ENCODE measurements around the gene KIF19. TPM values are rescaled to one million over a fixed set of nuclear protein-coding genes. Genes with fewer than 3 reads are reported as not detected.

Gene KIF19
- total RNA-seq, 1 experiment from 2014 or later: 0.15 TPM

DNA sequence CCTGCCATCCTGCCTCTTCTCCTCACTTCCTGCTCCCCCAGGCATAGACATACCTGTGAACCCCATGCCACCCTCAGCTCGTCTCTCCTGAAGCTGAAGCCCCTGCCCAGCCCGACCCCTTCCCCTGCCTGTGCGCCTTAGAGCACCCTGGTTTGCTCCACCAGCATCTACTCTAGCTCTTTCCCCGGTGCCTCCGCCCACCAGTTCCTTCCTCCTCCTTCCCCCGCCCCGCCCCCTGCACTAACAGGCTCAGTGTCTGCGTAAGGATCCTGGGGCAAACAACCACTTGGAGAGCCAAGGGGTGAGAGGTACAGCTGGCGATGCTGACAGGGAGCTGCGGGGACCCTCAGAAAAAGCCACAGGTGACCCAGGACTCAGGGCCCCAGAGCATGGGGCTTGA lies 43.2 kb downstream of the KIF19 start:
- ChIA-PET RAD21 (ENCODE audit: low non-redundant PET in 1 of 2, low total read pairs in 2 of 2, uncharacterized antibody in 2 of 2, unreplicated experiment in 2 of 2) (interaction anchor here (0.9 to 2.1 kb wide), 3 partner anchors 10 to 87 kb away, joined by 3 to 13 read pairs (median 4); no protein-coding TSS in a partner anchor), POLR2A (interaction anchor here (1.2 to 2.1 kb wide), 2 partner anchors 12 to 88 kb away, joined by 3 to 7 read pairs; no protein-coding TSS in a partner anchor), CTCF (interaction anchor here (1.7 to 4.8 kb wide), 12 partner anchors 8 to 235 kb away, joined by 5 to 91 read pairs (median 14); partner anchors contain the start of genes BTBD17 and CD300LB)
- Histone ChIP-seq H3K79me2 (ENCODE audit: insufficient read depth, low read length) (no peaks in the 10 kb centered on the region), H3K27ac (ENCODE audit: low read depth, low read length) (no peak overlapping the region), H3K4me3 (replicated peaks in 1 of 2; ENCODE audit: low read depth in 1 of 2, low read length in 2 of 2) (no peak overlapping the region), H3K4me2 (ENCODE audit: low read length) (no peak overlapping the region), H3K4me1 (ENCODE audit: control insufficient read depth in 1 of 2, insufficient read depth in 2 of 2, low read length in 2 of 2) (peaks cover 2 to 13% of the 10 kb centered on the region in 2 experiments; a peak in 2 of 4 replicates), H2AFZ (ENCODE audit: low read depth, low read length, poor library complexity, severe bottlenecking) (no peak overlapping the region), H3K36me3 (ENCODE audit: control insufficient read depth in 1 of 2, insufficient read depth in 2 of 2, low read length in 2 of 2) (no peaks in the 10 kb centered on the region), H3K27me3 (ENCODE audit: insufficient read depth, low read length) (no peaks in the 10 kb centered on the region), H3K9ac (ENCODE audit: low read length) (no peak overlapping the region), H3K9me2 (ENCODE audit: insufficient read depth) (no peaks in the 10 kb centered on the region), H4K20me1 (ENCODE audit: insufficient read depth) (no peaks in the 10 kb centered on the region), H3K9me3 (ENCODE audit: control insufficient read depth in 1 of 2, insufficient read depth in 1 of 2, low read depth in 1 of 2, low read length in 2 of 2) (no peaks in the 10 kb centered on the region)
- intact Hi-C loops (cut with micrococcal nuclease): loop anchor here (2.0 kb wide), 2 partner anchors 164 to 234 kb away; no protein-coding TSS in a partner anchor
- peak; percentile 37; the same call in 1 of the 2 replicates for ATAC-seq
- DNase-seq (ENCODE audit: low read depth, low spot score): no peak
- BruUV-seq (replicated peaks): no TSS peak
- TF ChIP-seq POLR2A (IDR thresholded peaks at IDR 0.05; ENCODE audit: borderline replicate concordance, extremely low read depth, insufficient read depth, insufficient read length) (no peak), RAD21 (IDR thresholded peaks at IDR 0.05; ENCODE audit: low read depth) (no peak), TCF7L2 (IDR thresholded peaks at IDR 0.05; ENCODE audit: borderline replicate concordance, extremely low read depth, insufficient read depth, insufficient read length) (no peak), CEBPB (IDR thresholded peaks at IDR 0.05; ENCODE audit: low read depth) (no peak), SRF (IDR thresholded peaks at IDR 0.05; ENCODE audit: low read depth) (no peak), EGR1 (IDR thresholded peaks at IDR 0.05; ENCODE audit: low read depth) (no peak), ELF1 (IDR thresholded peaks at IDR 0.05; ENCODE audit: borderline replicate concordance, low read depth) (no peak), ZNF274 (IDR thresholded peaks at IDR 0.05; ENCODE audit: low read depth, low read length) (no peak), JUND (IDR thresholded peaks at IDR 0.05) (no peak), REST (IDR thresholded peaks at IDR 0.05; ENCODE audit: low read depth) (no peak), SIN3A (IDR thresholded peaks at IDR 0.05; ENCODE audit: low read depth) (no peak), POLR2AphosphoS5 (IDR thresholded peaks at IDR 0.05; ENCODE audit: low read depth, low read length) (no peak), EZH2 (IDR thresholded peaks at IDR 0.05) (no peak), YY1 (IDR thresholded peaks at IDR 0.05; ENCODE audit: extremely low read depth, insufficient replicate concordance, low read depth, low read length) (no peak), ZFX (IDR thresholded peaks at IDR 0.05) (no peak), FOSL1 (IDR thresholded peaks at IDR 0.05; ENCODE audit: low read depth) (no peak), EZH2phosphoT487 (IDR thresholded peaks at IDR 0.05; ENCODE audit: borderline replicate concordance) (no peak)
- TF ChIP-seq, protein P1, sequence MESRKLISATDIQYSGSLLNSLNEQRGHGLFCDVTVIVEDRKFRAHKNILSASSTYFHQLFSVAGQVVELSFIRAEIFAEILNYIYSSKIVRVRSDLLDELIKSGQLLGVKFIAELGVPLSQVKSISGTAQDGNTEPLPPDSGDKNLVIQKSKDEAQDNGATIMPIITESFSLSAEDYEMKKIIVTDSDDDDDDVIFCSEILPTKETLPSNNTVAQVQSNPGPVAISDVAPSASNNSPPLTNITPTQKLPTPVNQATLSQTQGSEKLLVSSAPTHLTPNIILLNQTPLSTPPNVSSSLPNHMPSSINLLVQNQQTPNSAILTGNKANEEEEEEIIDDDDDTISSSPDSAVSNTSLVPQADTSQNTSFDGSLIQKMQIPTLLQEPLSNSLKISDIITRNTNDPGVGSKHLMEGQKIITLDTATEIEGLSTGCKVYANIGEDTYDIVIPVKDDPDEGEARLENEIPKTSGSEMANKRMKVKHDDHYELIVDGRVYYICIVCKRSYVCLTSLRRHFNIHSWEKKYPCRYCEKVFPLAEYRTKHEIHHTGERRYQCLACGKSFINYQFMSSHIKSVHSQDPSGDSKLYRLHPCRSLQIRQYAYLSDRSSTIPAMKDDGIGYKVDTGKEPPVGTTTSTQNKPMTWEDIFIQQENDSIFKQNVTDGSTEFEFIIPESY (IDR thresholded peaks at IDR 0.05; ENCODE audit: extremely low read depth, insufficient replicate concordance, low read length): no peak
- TF ChIP-seq, protein P2, sequence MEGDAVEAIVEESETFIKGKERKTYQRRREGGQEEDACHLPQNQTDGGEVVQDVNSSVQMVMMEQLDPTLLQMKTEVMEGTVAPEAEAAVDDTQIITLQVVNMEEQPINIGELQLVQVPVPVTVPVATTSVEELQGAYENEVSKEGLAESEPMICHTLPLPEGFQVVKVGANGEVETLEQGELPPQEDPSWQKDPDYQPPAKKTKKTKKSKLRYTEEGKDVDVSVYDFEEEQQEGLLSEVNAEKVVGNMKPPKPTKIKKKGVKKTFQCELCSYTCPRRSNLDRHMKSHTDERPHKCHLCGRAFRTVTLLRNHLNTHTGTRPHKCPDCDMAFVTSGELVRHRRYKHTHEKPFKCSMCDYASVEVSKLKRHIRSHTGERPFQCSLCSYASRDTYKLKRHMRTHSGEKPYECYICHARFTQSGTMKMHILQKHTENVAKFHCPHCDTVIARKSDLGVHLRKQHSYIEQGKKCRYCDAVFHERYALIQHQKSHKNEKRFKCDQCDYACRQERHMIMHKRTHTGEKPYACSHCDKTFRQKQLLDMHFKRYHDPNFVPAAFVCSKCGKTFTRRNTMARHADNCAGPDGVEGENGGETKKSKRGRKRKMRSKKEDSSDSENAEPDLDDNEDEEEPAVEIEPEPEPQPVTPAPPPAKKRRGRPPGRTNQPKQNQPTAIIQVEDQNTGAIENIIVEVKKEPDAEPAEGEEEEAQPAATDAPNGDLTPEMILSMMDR (IDR thresholded peaks at IDR 0.05 in 2 of 3, conservative IDR thresholded peaks at IDR 0.05 in 1 of 3; ENCODE audit: borderline replicate concordance in 1 of 3, insufficient read depth in 1 of 3, low read depth in 2 of 3, low read length in 2 of 3): no peak
